ENCODE data around the gene DMBX1.

GRCh38 chr1:46524843-46525242 lies 35.2 kb downstream of the DMBX1 start:
- no peak for TF ChIP-seq CTCF (IDR thresholded peaks at IDR 0.05)
- TF ChIP-seq POLR2AphosphoS5 (IDR thresholded peaks at IDR 0.05) = no peak
